H9 (cell line): ENCODE measurements around the gene CNTFR. TPM values are rescaled to one million over a fixed set of nuclear protein-coding genes. Genes with fewer than 3 reads are reported as not detected.

Experiments used
- DNase-seq: peaks from one replicate; pipeline ENCODE4 v3.0.0-alpha.2; 2017
- H2AFZ ChIP-seq: one replicate; pipeline ENCODE4 v1.6.1; 2013; ENCODE audit warnings: mild to moderate bottlenecking, low read length, control low read depth, moderate library complexity
- H2AK5ac ChIP-seq: 2 replicates; pipeline ENCODE4 v1.6.1; 2013; ENCODE audit warnings: low read length, control low read depth, mixed read lengths; ENCODE audit not compliant: insufficient read length
- H2BK120ac ChIP-seq: one replicate; pipeline ENCODE4 v1.6.1; 2013; ENCODE audit warnings: low read depth, mild to moderate bottlenecking, low read length, control low read depth, inconsistent platforms; ENCODE audit not compliant: poor library complexity, severe bottlenecking
- H2BK12ac ChIP-seq: 2 replicates; pipeline ENCODE4 v1.6.1; 2013; ENCODE audit warnings: low read length, control low read depth, mixed read lengths, low read depth; ENCODE audit not compliant: insufficient read length
- H2BK15ac ChIP-seq: 2 replicates; pipeline ENCODE4 v1.6.1; 2013; ENCODE audit warnings: low read depth, low read length, control low read depth
- H2BK20ac ChIP-seq: one replicate; pipeline ENCODE4 v1.6.1; 2013; ENCODE audit warnings: low read depth, mild to moderate bottlenecking, low read length, control low read depth, inconsistent platforms; ENCODE audit not compliant: poor library complexity, severe bottlenecking
- H2BK5ac ChIP-seq: 2 replicates; pipeline ENCODE4 v1.6.1; 2013; ENCODE audit warnings: low read length, control low read depth, mixed read lengths; ENCODE audit not compliant: insufficient read length
- H3K14ac ChIP-seq: 2 replicates; pipeline ENCODE4 v1.6.1; 2013; ENCODE audit warnings: low read length, control low read depth; ENCODE audit not compliant: insufficient read depth
- H3K18ac ChIP-seq: 2 replicates; pipeline ENCODE4 v1.6.1; 2013; ENCODE audit warnings: low read depth, mild to moderate bottlenecking, mixed read lengths, low read length, control low read depth; ENCODE audit not compliant: insufficient read length
- H3K23ac ChIP-seq: 2 replicates; pipeline ENCODE4 v1.6.1; 2013; ENCODE audit warnings: low read length, control low read depth, mixed read lengths, low read depth; ENCODE audit not compliant: insufficient read length
- H3K23me2 ChIP-seq: 2 replicates; pipeline ENCODE4 v1.6.1; 2013; ENCODE audit warnings: low read depth, mild to moderate bottlenecking, mixed read lengths, low read length, control low read depth; ENCODE audit not compliant: insufficient read length, poor library complexity, severe bottlenecking
- H3K27ac ChIP-seq: 2 replicates; pipeline ENCODE4 v1.5.1; 2013; ENCODE audit warnings: low read length, control low read depth, mixed read lengths, low read depth; ENCODE audit not compliant: insufficient read length
- H3K27me3 ChIP-seq: 2 replicates; pipeline ENCODE4 v1.6.1; 2013; ENCODE audit warnings: low read length, control low read depth, inconsistent platforms; ENCODE audit not compliant: insufficient read depth
- H3K4ac ChIP-seq: 2 replicates; pipeline ENCODE4 v1.6.1; 2013; ENCODE audit warnings: low read depth, mild to moderate bottlenecking, control low read depth, inconsistent platforms, low read length, moderate library complexity
- H3K4me1 ChIP-seq: 2 replicates; pipeline ENCODE4 v1.6.1; 2013; ENCODE audit warnings: low read length, control low read depth, inconsistent platforms; ENCODE audit not compliant: insufficient read depth
- H3K4me2 ChIP-seq: 2 replicates; pipeline ENCODE4 v1.6.1; 2013; ENCODE audit warnings: low read length, control low read depth, mixed read lengths; ENCODE audit not compliant: insufficient read length, insufficient read depth
- H3K56ac ChIP-seq: 2 replicates; pipeline ENCODE4 v1.6.1; 2013; ENCODE audit warnings: low read depth, mild to moderate bottlenecking, mixed read lengths, low read length, control low read depth; ENCODE audit not compliant: insufficient read length
- H3K79me1 ChIP-seq: 2 replicates; pipeline ENCODE4 v1.6.1; 2013; ENCODE audit warnings: low read depth, mild to moderate bottlenecking, moderate library complexity, low read length, control low read depth, inconsistent platforms; ENCODE audit not compliant: insufficient read depth, poor library complexity, severe bottlenecking
- H3K79me2 ChIP-seq: 2 replicates; pipeline ENCODE4 v1.6.1; 2013; ENCODE audit warnings: low read length, control low read depth, inconsistent platforms; ENCODE audit not compliant: insufficient read depth
- H3K9ac ChIP-seq: 2 replicates; pipeline ENCODE4 v1.6.1; 2013; ENCODE audit warnings: low read length, control low read depth, mixed read lengths; ENCODE audit not compliant: insufficient read length; ENCODE audit errors: extremely low read depth
- H3K9me3 ChIP-seq: one replicate; pipeline ENCODE4 v1.6.1; 2013; ENCODE audit warnings: low read depth, low read length, inconsistent platforms; ENCODE audit not compliant: control insufficient read depth
- H3T11ph ChIP-seq: one replicate; pipeline ENCODE4 v1.6.1; 2013; ENCODE audit warnings: mild to moderate bottlenecking, low read length, control low read depth, inconsistent platforms
- H4K20me1 ChIP-seq: one replicate; pipeline ENCODE4 v1.6.1; 2013; ENCODE audit not compliant: control insufficient read depth, insufficient read length, insufficient read depth
- H4K5ac ChIP-seq: 2 replicates; pipeline ENCODE4 v1.6.1; 2013; ENCODE audit warnings: low read depth, mild to moderate bottlenecking, mixed read lengths, low read length, control low read depth; ENCODE audit not compliant: insufficient read length
- H4K8ac ChIP-seq: replicated peaks from 2 replicates; pipeline ENCODE4 v1.6.1; 2013; ENCODE audit warnings: low read length, control low read depth, mixed read lengths, low read depth; ENCODE audit not compliant: insufficient read length
- H4K91ac ChIP-seq: 2 replicates; pipeline ENCODE4 v1.6.1; 2013; ENCODE audit warnings: low read depth, mild to moderate bottlenecking, moderate library complexity, mixed read lengths, low read length, control low read depth; ENCODE audit not compliant: insufficient read length
- H3K27ac Mint-ChIP-seq, 3 experiments: 2 replicates in 2 of 3; 3 replicates in 1 of 3; pipeline ENCODE4 v1.8.0; 2020 to 2021; ENCODE audit warnings: mixed read lengths in 3 of 3, mild to moderate bottlenecking in 1 of 3, moderate library complexity in 1 of 3
- H3K27me3 Mint-ChIP-seq: 2 replicates; pipeline ENCODE4 v1.8.0; 2021; ENCODE audit warnings: low read depth, mild to moderate bottlenecking, moderate library complexity, mixed read lengths
- H3K36me3 Mint-ChIP-seq, 3 experiments: 2 replicates in 2 of 3; 3 replicates in 1 of 3; pipeline ENCODE4 v1.8.0; 2020 to 2021; ENCODE audit warnings: low read depth in 3 of 3, mixed read lengths in 3 of 3; ENCODE audit not compliant: insufficient read depth in 1 of 3
- H3K4me1 Mint-ChIP-seq, 2 experiments: 2 replicates each; pipeline ENCODE4 v1.8.0; 2020; ENCODE audit warnings: mixed read lengths in 2 of 2
- H3K4me3 Mint-ChIP-seq, 2 experiments: 2 replicates in 1 of 2; 3 replicates in 1 of 2; pipeline ENCODE4 v1.8.0; 2020 to 2021; ENCODE audit warnings: mild to moderate bottlenecking in 2 of 2, mixed read lengths in 2 of 2, moderate library complexity in 1 of 2
- H3K9me3 Mint-ChIP-seq, 2 experiments: 2 replicates in 1 of 2; 3 replicates in 1 of 2; pipeline ENCODE4 v1.8.0; 2020; ENCODE audit warnings: mild to moderate bottlenecking in 2 of 2, mixed read lengths in 2 of 2, moderate library complexity in 1 of 2
- CTCF ChIP-seq: fragments of 200-600 bp; sonication (generic); conservative IDR thresholded peaks from 3 replicates; pipeline ENCODE4 v1.8.0; 2021; ENCODE audit warnings: antibody characterized with exemption, mild to moderate bottlenecking
- WGBS: extraction: QIAGEN DNeasy Blood & Tissue Kit; methylation state at CpG from one replicate; pipeline ENCODE4 v1.1.7; 2013; ENCODE audit warnings: missing lambda C conversion rate, low lambda C conversion rate, mixed read lengths; ENCODE audit not compliant: insufficient read length; ENCODE audit errors: extremely low coverage; 5-methylcytosine and 5-hydroxymethylcytosine counted together
- total RNA-seq: library from RNA; stranded (reverse); gene quantifications from 2 replicates; pipeline ENCODE4 v1.2.1, GENCODE V29; 2021

The CNTFR gene
- total RNA-seq, 1 experiment from 2014 or later: 0.55 TPM

GRCh38 chr9:34578241-34579103, 11.1 kb downstream of the CNTFR start:
- Mint-ChIP-seq H3K4me3 (peak overlapping the region; percentile 54 to 76), H3K4me1 (peaks cover 48 to 62% of the 10 kb centered on the region in 2 experiments), H3K36me3 (no peaks in the 10 kb centered on the region), H3K9me3 (peaks cover 0 to 5% of the 10 kb centered on the region in 2 experiments; a peak in 1 of 5 replicates), H3K27ac (no peak overlapping the region), H3K27me3 (peaks cover 84% of the 10 kb centered on the region)
- Histone ChIP-seq H4K20me1 (no peaks in the 10 kb centered on the region), H2AFZ (no peak overlapping the region), H4K91ac (no peak overlapping the region), H2BK120ac (no peak overlapping the region), H3K23me2 (peaks cover 7% of the 10 kb centered on the region), H3K27ac (no peak overlapping the region), H3K79me2 (no peaks in the 10 kb centered on the region), H3T11ph (no peak overlapping the region), H4K8ac (no peak overlapping the region), H3K18ac (no peak overlapping the region), H2BK12ac (no peak overlapping the region), H3K9ac (no peak overlapping the region), H2BK20ac (no peak overlapping the region), H3K27me3 (peaks cover 22% of the 10 kb centered on the region), H2BK15ac (no peak overlapping the region), H3K4me2 (peak overlapping the region; percentile 58), H3K14ac (no peak overlapping the region), H3K79me1 (no peaks in the 10 kb centered on the region), H2BK5ac (no peak overlapping the region), H3K56ac (no peak overlapping the region), H2AK5ac (no peak overlapping the region), H3K23ac (no peak overlapping the region), H3K4ac (no peak overlapping the region), H4K5ac (no peak overlapping the region), H3K4me1 (peaks cover 12% of the 10 kb centered on the region), H3K9me3 (no peaks in the 10 kb centered on the region)
- peak; percentile 67 for DNase-seq
- TF ChIP-seq CTCF: peak; percentile 19; the same call in 1 of the 3 replicates
- WGBS: no CpG with 5 or more reads among the region's 28 CpGs
